Neural cell (in vitro differentiated cells): ENCODE measurements around the gene HSFX4.
"Not testable (repeated sequence)": the region's sequence is repeated elsewhere in the genome, so short reads cannot be mapped to it uniquely, and the experiment has no call there.

Source experiments
- CTCF ChIP-seq: fragments of 450-650 bp; IDR thresholded peaks from 2 replicates; pipeline ENCODE4 v1.5.1; 2014; ENCODE audit warnings: antibody characterized with exemption, mild to moderate bottlenecking, moderate library complexity; ENCODE audit not compliant: poor library complexity, severe bottlenecking
- EZH2 ChIP-seq: fragments of 200-600, 300-800 bp; shearing (Covaris generic), sonication (generic); IDR thresholded peaks from 2 replicates; pipeline ENCODE4 v1.6.1; 2014; ENCODE audit warnings: antibody characterized with exemption, low read length, borderline replicate concordance, mild to moderate bottlenecking; ENCODE audit not compliant: insufficient read depth, poor library complexity, severe bottlenecking
- POLR2AphosphoS5 ChIP-seq: IDR thresholded peaks from 2 replicates; pipeline ENCODE4 v1.6.1; 2012
- REST ChIP-seq: IDR thresholded peaks from 2 replicates; pipeline ENCODE4 v1.6.1; 2012; ENCODE audit warnings: borderline replicate concordance

GRCh38 chrX:149932150-149932549, 2.8 kb downstream of the HSFX4 start:
- TF ChIP-seq CTCF, EZH2, POLR2AphosphoS5, REST: not testable (repeated sequence)
